AML-193 (cell line): Measurements from ENCODE around the gene CAMKMT.
"Not testable (repeated sequence)": the region's sequence is repeated elsewhere in the genome, so short reads cannot be mapped to it uniquely, and the experiment has no call there.

Experiments used
- DNase-seq, 2 experiments: peaks; one replicate each; lab custom pipeline; 2025; lab: John Stamatoyannopoulos, UW

Gene CAMKMT

GRCh38 chr2:44550561-44550960 lies 188.8 kb downstream of the CAMKMT start:
- DNase-seq: peak; percentile 28 to 52

- DNase-seq: no peak
Observed at GRCh38 chr2:44551497-44551896, 189.8 kb downstream of the CAMKMT start.

DNA sequence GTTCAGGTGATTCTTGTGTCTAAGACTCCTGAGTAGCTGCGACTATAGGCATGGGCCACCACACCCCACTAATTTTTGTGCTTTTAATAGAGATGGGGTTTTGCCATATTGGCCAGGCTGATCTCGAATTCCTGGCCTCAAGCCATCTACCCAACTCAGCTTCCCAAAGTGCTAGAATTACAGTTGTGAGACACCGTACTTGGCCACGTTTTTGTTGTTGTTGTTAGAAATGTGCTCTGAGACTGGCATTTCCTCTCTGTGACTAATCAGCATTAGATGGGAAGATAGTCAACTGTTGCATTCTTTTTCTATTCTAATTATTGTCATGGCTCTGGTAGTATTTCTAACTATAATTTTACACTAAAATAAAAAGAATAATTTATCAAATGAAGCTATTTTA lies 191.7 kb downstream of the CAMKMT start:
- no peak for DNase-seq

GRCh38 chr2:44555700-44556099 lies 194.0 kb downstream of the CAMKMT start:
- no peak for DNase-seq

GRCh38 chr2:44559108-44559507 lies 197.4 kb downstream of the CAMKMT start:
- no peak for DNase-seq

DNA sequence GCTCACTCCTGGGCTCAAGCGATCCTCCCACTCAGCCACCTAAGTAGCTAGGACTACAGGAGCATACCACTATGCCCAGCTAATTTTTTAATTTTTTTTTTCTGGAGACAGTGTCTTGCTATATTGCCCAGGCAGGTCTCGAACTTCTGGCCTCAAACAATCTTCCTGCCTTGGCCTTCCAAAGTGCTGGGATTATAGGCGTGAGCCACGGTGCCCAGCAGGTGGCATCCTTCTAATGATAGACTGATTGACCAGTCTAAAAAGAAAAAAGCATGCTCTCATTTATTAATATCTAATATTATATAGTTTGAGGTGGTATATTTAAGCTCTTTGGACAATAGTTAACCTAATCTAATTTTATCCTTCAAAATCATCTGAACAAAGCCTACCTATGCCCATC lies 198.6 kb downstream of the CAMKMT start:
- DNase-seq: peak; percentile 3 to 14

DNA sequence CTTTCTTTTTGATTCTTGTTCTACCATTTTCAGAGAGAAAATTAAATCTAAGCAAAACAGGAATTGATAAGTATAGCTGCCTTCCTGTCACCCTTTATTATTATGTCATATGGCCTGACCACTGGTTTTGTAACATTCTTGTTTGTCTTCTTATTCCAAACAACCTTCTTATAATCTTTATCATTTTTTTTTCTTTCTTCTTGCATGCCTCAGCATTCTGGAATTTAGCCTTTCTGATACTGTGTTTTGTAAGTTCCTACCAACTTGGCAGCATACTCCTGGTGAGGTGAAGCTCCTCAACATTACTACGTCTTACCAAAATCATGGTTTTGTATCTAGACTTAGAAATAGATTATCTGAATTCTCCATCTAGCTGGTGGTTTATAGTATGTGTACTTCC lies 199.2 kb downstream of the CAMKMT start:
- no peak for DNase-seq

DNA sequence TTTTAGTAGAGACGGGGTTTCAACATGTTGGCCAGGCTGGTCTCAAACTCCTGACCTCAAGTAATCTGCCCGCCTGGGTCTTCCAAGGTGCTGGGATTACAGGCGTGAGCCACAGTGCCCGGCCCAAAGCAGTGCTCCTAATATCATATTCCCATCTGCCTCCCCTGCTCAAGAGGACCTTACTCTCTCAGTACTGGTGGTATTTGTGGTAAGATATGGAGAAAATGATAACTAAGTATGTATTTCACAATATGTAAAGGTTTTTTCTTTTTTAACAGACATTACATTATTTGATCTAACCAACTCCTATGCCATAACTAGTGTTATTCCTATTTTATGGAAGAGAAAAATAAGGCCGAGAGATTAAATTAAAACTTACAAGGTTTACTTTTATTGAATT lies 201.0 kb downstream of the CAMKMT start:
- DNase-seq: no peak

DNA sequence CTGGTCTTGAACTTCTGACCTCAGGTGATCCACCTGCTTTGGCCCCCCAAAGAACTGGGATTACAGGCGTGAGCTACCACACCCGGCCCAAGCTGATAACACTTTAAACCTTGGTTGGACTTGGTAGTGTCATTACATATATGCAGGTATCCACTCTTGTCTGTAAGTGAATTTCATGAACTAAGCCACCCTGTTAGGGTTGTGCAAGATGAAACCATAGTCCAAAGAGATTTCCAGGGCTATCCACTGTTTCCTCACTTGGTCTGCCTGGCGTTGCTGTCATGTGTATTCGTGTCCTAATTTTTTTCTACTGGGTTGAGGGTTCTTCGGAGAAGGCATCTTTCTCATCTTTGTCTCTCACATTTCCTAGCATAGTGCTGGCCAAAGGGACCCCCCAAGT lies 203.0 kb downstream of the CAMKMT start:
- no peak for DNase-seq

DNA sequence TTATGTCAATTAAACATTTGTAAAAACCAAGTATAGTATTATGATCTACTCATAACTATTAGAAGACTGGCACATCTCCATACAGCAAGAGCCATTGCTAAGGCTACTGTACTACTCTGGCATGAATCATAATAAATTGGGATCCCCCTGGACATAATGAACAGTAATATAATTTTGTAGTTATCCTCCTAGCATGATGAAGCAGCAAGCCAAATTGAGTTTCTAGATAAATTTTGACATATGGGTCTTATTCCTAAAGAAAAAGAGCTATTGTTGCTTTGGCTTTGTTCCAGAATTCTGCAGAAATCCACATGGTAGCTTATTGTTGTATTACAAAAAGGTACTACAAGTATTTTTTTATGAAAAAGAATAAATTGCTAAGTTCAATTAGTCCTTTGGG lies 204.3 kb downstream of the CAMKMT start:
- DNase-seq: no peak

DNA sequence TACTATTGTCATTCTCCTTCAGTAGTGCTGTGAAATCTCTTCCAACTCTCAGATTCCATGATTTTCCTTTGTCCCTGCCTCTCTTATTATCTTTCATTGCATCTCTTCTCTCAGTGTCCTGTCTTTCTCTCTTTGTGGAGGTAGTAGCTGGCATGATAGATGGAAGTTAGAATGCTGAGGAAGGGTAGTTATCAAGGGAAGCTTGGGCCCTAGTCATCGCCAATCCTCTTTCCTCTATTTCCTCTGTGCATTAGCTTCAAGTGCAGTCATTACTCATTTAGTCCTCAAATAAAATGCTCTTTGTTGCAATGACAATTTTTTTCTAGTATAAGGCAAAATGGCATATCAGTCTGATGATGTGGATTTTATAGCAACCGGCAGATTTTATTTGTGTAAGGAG lies 207.7 kb downstream of the CAMKMT start:
- no peak for DNase-seq

DNA sequence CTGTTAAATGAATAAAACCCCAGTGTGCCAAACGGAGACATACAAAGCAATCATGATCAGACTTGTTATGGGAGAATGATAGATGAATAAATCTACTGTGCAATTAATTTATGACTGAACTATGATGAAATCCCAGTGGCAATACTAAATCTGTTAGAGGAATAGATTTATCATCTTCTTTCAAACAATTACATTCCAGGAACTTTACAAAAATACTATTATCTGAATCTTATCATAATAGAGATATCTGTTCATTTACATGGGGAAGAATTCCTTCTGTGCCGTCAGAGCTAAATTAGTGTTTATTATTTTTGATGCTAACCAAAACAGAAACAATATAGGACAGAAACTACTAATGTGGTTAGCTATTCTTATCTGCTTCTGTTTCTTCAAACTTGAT lies 208.5 kb downstream of the CAMKMT start:
- DNase-seq: no peak

GRCh38 chr2:44570777-44571176 lies 209.0 kb downstream of the CAMKMT start:
- DNase-seq: no peak

DNA sequence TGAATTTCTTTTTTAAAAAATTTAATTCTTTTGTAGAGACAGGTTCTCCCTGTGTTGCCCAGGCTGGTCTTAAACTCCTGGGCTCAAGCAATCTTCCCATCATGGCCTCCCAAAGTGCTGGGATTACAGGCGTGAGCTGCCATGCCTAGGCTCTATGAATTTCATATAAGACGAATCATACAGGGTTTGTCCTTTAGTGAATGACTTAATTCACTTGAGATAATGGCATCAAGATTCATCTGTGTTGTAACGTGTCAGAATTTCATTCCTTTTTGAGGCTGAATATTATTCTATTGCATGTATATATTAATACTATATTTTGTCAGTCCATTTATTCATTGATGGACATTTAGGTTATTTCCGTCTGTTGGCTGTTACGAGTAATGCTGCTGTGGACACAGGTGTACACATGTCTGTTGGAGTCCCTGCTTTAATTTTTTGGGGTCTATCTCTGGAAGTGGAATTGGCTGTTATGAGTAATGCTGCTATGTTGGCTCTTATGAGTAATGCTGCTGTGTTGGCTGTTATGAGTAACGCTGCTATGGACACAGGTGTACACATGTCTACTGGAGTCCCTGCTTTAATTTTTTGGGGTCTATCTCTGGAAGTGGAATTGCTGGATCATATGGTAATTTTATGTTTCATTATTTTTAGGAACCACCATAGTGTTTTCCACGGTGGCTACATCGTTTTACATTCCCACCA lies 210.6 kb downstream of the CAMKMT start:
- no peak for DNase-seq

GRCh38 chr2:44573996-44574395 lies 212.2 kb downstream of the CAMKMT start:
- DNase-seq: no peak

- DNase-seq: peak; percentile 82 to 90
Observed at GRCh38 chr2:44578471-44579093, 216.8 kb downstream of the CAMKMT start.

GRCh38 chr2:44579115-44579836 lies 217.5 kb downstream of the CAMKMT start:
- DNase-seq: no peak

DNA sequence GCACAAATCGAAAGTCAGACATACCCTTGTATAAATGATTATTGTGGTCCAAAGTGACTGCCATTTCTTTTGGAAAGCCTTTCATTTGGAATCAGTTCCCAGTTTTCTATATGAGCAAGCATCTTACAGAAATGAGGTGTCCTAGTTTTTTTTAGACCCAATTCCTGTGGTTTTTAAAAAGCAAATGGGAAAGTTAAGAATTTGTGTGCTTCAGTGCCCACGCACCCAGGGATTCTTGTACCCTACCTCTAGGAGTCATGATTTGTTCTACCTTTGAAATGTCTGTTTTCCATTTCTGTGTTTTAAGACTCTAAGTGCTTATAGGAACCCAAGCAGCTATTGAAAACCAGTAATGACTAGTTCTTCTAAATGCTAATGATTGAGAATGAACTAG lies 218.1 kb downstream of the CAMKMT start:
- no peak for DNase-seq

DNA sequence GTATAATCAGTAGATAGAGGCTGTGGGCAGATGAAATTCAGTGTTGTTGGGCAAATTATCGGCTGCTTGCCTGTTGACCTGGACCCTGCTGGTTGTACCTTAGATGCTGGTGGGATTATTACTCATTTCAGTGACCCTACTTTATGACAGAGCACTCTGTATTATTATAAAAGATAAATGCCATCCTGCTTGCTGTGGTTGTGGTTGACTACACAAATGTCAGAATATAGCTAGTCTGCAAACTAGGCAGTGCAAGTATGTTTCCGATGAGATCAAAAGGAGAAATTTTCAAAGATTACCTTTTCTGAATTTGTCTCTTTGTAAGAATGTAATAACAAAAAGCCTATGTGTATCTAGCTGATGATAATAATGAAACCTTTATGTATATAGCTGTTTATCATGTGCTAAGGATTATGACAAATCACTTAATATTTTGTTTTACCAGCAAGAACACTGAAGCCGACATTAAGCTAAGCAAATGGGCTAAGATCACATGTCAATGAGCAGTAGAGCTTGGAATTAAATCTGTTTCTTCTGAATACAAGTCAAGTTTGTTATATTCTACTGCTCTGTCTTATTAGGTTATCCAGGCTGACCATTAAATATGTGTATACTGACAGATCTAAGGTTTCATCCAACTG lies 219.2 kb downstream of the CAMKMT start:
- no peak for DNase-seq

DNA sequence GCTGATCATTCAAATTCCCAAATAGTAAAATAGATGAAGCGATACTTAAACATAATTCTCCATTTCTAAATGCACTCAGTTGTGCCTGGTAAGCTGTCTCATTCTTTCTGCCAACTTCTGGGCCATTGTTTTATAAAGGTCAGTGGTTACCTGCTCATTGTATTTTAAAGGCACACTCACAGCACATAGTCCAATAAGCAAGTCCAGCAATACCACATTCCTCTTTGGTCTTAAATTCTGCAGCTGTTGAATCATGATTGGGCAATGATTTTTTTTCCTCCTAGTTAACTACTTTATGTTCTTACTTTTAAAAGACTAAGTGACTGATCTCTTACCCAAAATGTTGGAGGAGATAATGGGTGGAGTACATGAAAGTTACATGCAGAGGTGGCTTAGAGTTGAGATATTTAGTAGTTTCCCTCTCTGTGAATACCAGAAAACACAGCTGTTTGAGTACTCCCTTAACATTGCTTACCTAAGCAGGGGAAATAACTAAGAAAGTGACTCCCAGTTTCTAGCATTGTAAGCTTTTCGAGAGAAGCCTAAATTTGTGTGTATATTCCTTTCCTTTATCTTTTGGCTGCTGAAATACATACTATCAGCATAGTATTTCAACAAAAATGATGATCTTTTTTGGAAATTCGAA lies 220.7 kb downstream of the CAMKMT start:
- DNase-seq: no peak

DNA sequence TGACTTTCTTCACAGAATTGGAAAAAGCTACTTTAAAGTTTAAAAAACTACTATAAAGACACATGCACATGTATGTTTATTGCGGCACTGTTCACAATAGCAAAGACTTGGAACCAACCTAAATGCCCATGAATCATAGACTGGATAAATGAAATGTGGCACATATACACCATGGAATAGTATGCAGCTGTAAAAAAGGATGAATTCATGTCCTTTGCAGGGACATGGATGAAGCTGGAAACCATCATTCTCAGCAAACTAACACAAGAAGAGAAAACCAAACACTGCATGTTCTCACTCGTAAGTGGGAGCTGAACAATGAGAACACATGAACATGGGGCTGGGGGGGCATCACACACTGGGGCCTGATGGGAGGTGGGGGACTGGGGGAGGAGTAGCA lies 233.9 kb downstream of the CAMKMT start:
- DNase-seq: not testable (repeated sequence)
